Gastrocnemius medialis (tissue), 4 donors: ENCODE data around the gene HIF1A.

Experiments used
- POLR2A ChIP-seq, 2 donors: fragments of 450-650 bp; IDR thresholded peaks; one replicate each; pipeline ENCODE4 v1.6.1; 2017; ENCODE audit warnings: antibody characterized with exemption in 2 of 2, mild to moderate bottlenecking in 2 of 2, moderate library complexity in 2 of 2
- TF ChIP-seq, protein P1 (sequence below), 5 experiments: fragments of 450-650 bp in 3 of 5; fragments of 200-600 bp in 2 of 5; sonication (generic) in 2 of 5; IDR thresholded peaks in 4 of 5; conservative IDR thresholded peaks in 1 of 5; 1 replicate in 4 of 5; 2 replicates in 1 of 5; pipeline ENCODE4 v1.5.1; 2016 to 2019; ENCODE audit warnings: antibody characterized with exemption in 5 of 5, mild to moderate bottlenecking in 3 of 5, moderate library complexity in 3 of 5

DNA sequence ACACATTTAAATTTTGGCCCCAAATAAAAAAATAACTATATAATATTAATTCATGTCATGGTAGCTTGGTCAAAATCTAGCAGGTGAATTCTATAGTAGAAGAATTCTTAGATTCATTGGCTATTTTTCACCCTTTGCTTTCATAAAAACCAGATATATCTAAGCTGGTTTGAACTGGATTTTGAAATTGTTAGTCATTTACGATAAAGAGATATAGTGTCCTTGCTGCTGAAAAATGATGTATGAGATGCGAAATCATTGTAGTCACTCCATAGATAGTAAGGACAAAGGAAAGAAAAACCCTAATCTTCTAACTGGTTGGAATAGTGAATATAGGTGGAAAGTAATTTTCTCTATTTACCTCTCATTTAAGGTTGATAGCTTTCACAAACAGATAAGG lies 12.2 kb upstream of the HIF1A start:
- TF ChIP-seq, protein P1, sequence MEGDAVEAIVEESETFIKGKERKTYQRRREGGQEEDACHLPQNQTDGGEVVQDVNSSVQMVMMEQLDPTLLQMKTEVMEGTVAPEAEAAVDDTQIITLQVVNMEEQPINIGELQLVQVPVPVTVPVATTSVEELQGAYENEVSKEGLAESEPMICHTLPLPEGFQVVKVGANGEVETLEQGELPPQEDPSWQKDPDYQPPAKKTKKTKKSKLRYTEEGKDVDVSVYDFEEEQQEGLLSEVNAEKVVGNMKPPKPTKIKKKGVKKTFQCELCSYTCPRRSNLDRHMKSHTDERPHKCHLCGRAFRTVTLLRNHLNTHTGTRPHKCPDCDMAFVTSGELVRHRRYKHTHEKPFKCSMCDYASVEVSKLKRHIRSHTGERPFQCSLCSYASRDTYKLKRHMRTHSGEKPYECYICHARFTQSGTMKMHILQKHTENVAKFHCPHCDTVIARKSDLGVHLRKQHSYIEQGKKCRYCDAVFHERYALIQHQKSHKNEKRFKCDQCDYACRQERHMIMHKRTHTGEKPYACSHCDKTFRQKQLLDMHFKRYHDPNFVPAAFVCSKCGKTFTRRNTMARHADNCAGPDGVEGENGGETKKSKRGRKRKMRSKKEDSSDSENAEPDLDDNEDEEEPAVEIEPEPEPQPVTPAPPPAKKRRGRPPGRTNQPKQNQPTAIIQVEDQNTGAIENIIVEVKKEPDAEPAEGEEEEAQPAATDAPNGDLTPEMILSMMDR (IDR thresholded peaks at IDR 0.05 in 4 of 5, conservative IDR thresholded peaks at IDR 0.05 in 1 of 5): no peak
- no peak for TF ChIP-seq POLR2A (IDR thresholded peaks at IDR 0.05)
